Measurements from ENCODE around the gene ERF.

GRCh38 chr19:42212886-42213285 lies 42.0 kb downstream of the ERF start:
- TF ChIP-seq CTCF (conservative IDR thresholded peaks at IDR 0.05) (no peak), EZH2 (IDR thresholded peaks at IDR 0.05; ENCODE audit: low read depth) (no peak)

Measured in PC-9 (cell line).